Psoas muscle (tissue), 8 donors: ENCODE results near the gene UBE2H. TPM values are rescaled to one million over a fixed set of nuclear protein-coding genes. Genes with fewer than 3 reads are reported as not detected.

Experiments
- ATAC-seq, 4 donors: fragments of 200-7000 bp; cut with Tn5 transposase; one replicate each; pipeline ENCODE4 v1.9.1; 2020; ENCODE audit warnings: moderate library complexity in 3 of 4, mild to moderate bottlenecking in 2 of 4
- DNase-seq, 2 donors: peaks; one replicate each; pipeline ENCODE4 v3.0.0-alpha.2; 2020
- H3K27ac ChIP-seq: fragments of 200-600 bp; one replicate; pipeline ENCODE4 v1.8.0; 2022
- H3K27me3 ChIP-seq, 3 donors: fragments of 200-600 bp in 1 of 3; one replicate each; pipeline versions ENCODE4 v1.6.1 to v1.8.0; 2013 to 2022; ENCODE audit warnings: low read length in 2 of 3, mild to moderate bottlenecking in 2 of 3, moderate library complexity in 1 of 3; ENCODE audit not compliant: insufficient read depth in 3 of 3
- H3K36me3 ChIP-seq, 2 donors: fragments of 200-600 bp in 1 of 2; one replicate each; pipeline versions ENCODE4 v1.6.1 to v1.8.0; 2013 to 2022; ENCODE audit warnings: low read depth in 1 of 2, mild to moderate bottlenecking in 1 of 2, moderate library complexity in 1 of 2; ENCODE audit not compliant: insufficient read depth in 1 of 2
- H3K4me1 ChIP-seq: fragments of 200-600 bp; one replicate; pipeline ENCODE4 v1.8.0; 2022
- H3K4me3 ChIP-seq: fragments of 200-600 bp; one replicate; pipeline ENCODE4 v1.8.0; 2022; ENCODE audit warnings: mild to moderate bottlenecking
- H3K9me3 ChIP-seq: fragments of 200-600 bp; one replicate; pipeline ENCODE4 v1.8.0; 2022
- CTCF ChIP-seq: fragments of 200-600 bp; IDR thresholded peaks from one replicate; pipeline ENCODE4 v1.8.0; 2022; ENCODE audit warnings: antibody characterized with exemption
- WGBS, 3 donors: extraction: QIAGEN DNeasy Blood & Tissue Kit; methylation state at CpG; one replicate each; pipeline versions ENCODE4 v1.1.6 to v1.1.7; 2013; 5-methylcytosine and 5-hydroxymethylcytosine counted together
- intact Hi-C, 2 donors: fragments of 100-400 bp; cut with DNase I; formaldehyde crosslinking; loops; one replicate each; pipeline versions ENCODE4 v1.11.0 to v1.14.2; 2022
- polyA plus RNA-seq, 3 donors: library from polyadenylated mRNA; stranded (reverse); fragments of 200-250 nt; gene quantifications; one replicate each; pipeline ENCODE4 v1.2.3, GENCODE V29; 2013
- total RNA-seq, 4 donors: library from RNA; stranded (reverse); fragmentation: NEBNext Ultra II Directional in 2 of 4; extraction: Animal tissue kit (Norgen Biotek cat#: 25700) in 2 of 4; gene quantifications; one replicate each; pipeline versions ENCODE4 v1.2.1 to v1.2.4, GENCODE V29; 2021 to 2023
- donor health status: healthy with polysubstance abuse.
- donor health status: DM: no; HTN: no; CAD: no; lungs with moderate emphysema.
- donor health status: Bipolar disorder and iron deficiency.
- donor health status: healthy.
- donor health status: DM: yes; HTN: yes; CAD: no.
- donor health status: DM: no; HTN: no; CAD: no.
- donor health status: DM: no; HTN: no; CAD: no.
- donor health status: DM: yes; HTN: yes; CAD: no.

UBE2H gene
- total and polyA plus RNA-seq, 7 donors, result 17.3 to 115 (median 77.3) TPM

DNA sequence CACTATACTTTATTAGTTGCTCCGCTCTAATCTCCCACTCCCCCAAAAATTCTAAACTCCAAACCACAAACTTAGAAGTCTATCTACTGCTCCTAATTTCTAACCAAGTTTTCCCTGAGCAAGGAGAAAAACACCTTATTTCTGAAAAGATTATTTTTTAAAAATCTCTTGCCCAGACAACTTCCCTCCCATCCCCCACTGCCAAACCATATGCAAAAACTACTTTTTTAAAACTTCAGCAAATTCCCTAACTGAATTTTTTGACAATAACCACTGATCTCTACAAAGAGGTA lies 1.9 kb downstream of the UBE2H start:
- intact Hi-C loops, result loop anchor here (5.0 kb wide), 5 partner anchors 39 to 124 kb away; no protein-coding TSS in a partner anchor
- Histone ChIP-seq H3K4me3 (peak overlapping the region; percentile 97), H3K27ac (peak overlapping the region; percentile 98), H3K4me1 (peaks cover 28% of the 10 kb centered on the region), H3K27me3 (no peaks in the 10 kb centered on the region), H3K9me3 (no peaks in the 10 kb centered on the region), H3K36me3 (no peaks in the 10 kb centered on the region)
- TF ChIP-seq CTCF, result no peak
- 14 to 24% (median 20%) methylated on average over 1 of the region's 1 CpG for WGBS, 3 donors
- DNase-seq (no peak), ATAC-seq (no peak)

GRCh38 chr7:129950191-129950932 lies 2.4 kb downstream of the UBE2H start:
- Histone ChIP-seq H3K4me3 (peak overlapping the region; percentile 97), H3K27ac (peak overlapping the region; percentile 98), H3K4me1 (peaks cover 28% of the 10 kb centered on the region), H3K27me3 (no peaks in the 10 kb centered on the region), H3K36me3 (no peaks in the 10 kb centered on the region), H3K9me3 (no peaks in the 10 kb centered on the region)
- WGBS, 3 donors, result 8 to 9% (median 8%) methylated on average over 9 of the region's 9 CpGs
- TF ChIP-seq CTCF, result no peak
- intact Hi-C loops, result loop anchor here (5.0 kb wide), 5 partner anchors 38 to 123 kb away; no protein-coding TSS in a partner anchor
- DNase-seq (no peak), ATAC-seq (no peak)

- TF ChIP-seq CTCF, result no peak
- 6 to 8% (median 7%) methylated on average over 10 of the region's 10 CpGs for WGBS, 3 donors
- peak; percentile 12 to 47 (median 26) for ATAC-seq
These were observed 3.2 kb downstream of the UBE2H start for GRCh38 chr7:129949292-129950133.

GRCh38 chr7:129948877-129949291 lies 3.9 kb downstream of the UBE2H start:
- DNase-seq (peak; percentile 80 to 91), ATAC-seq (peak; percentile 75 to 79 (median 76))
- Histone ChIP-seq H3K27me3 (no peaks in the 10 kb centered on the region), H3K27ac (peak overlapping the region; percentile 98), H3K9me3 (no peaks in the 10 kb centered on the region), H3K4me3 (peak overlapping the region; percentile 97), H3K4me1 (peaks cover 28% of the 10 kb centered on the region), H3K36me3 (no peaks in the 10 kb centered on the region)
- intact Hi-C loops, result no loop called here
- 0 to 1% (median 0%) methylated on average over 10 of the region's 10 CpGs for WGBS, 3 donors
- no peak for TF ChIP-seq CTCF

More at GRCh38 chr7:129949292-129950133, 3.2 kb downstream of the UBE2H start:
- H3K9me3 ChIP-seq, result no peaks in the 10 kb centered on the region
- H3K4me3 ChIP-seq, result peak overlapping the region; percentile 97
- no peaks in the 10 kb centered on the region for H3K27me3 ChIP-seq
- no peaks in the 10 kb centered on the region for H3K36me3 ChIP-seq
- DNase-seq, result no peak
- H3K27ac ChIP-seq, result peak overlapping the region; percentile 98
- intact Hi-C loops, result loop anchor here (5.0 kb wide), 5 partner anchors 37 to 122 kb away; no protein-coding TSS in a partner anchor
- peaks cover 28% of the 10 kb centered on the region for H3K4me1 ChIP-seq
